Ishikawa (cell line): ENCODE measurements around the gene ARID3A.

Experiments used
- EGR1 ChIP-seq: IDR thresholded peaks from 2 replicates; pipeline ENCODE4 v1.6.1; 2012
- EP300 ChIP-seq: IDR thresholded peaks from 2 replicates; pipeline ENCODE4 v1.6.1; 2012; ENCODE audit warnings: borderline replicate concordance
- MAX ChIP-seq: IDR thresholded peaks from 2 replicates; pipeline ENCODE4 v1.6.1; 2012
- NFIC ChIP-seq: IDR thresholded peaks from 2 replicates; pipeline ENCODE4 v1.6.1; 2012
- RAD21 ChIP-seq: IDR thresholded peaks from 2 replicates; pipeline ENCODE4 v1.6.1; 2012; ENCODE audit warnings: low read depth
- REST ChIP-seq: IDR thresholded peaks from 2 replicates; pipeline ENCODE4 v1.6.1; 2012; ENCODE audit warnings: low read depth, mild to moderate bottlenecking
- TCF12 ChIP-seq: IDR thresholded peaks from 2 replicates; pipeline ENCODE4 v1.6.1; 2012; ENCODE audit warnings: low read depth
- YY1 ChIP-seq: IDR thresholded peaks from 2 replicates; pipeline ENCODE4 v1.6.1; 2012; ENCODE audit warnings: low read depth
- ZBTB7A ChIP-seq: IDR thresholded peaks from 2 replicates; pipeline ENCODE4 v1.6.1; 2012; ENCODE audit warnings: low read depth

- TF ChIP-seq EP300 (no peak), REST (no peak), YY1 (no peak), EGR1 (no peak), RAD21 (no peak), TCF12 (no peak), MAX (no peak), NFIC (no peak), ZBTB7A (no peak)
Measured at GRCh38 chr19:993361-993830, 67.6 kb downstream of the ARID3A start.
